Activated naive CD8-positive, alpha-beta T cell treated with anti-CD3 and anti-CD28 coated beads, Interleukin-2, amount 10 ng/mL, durations not matched to agents 7 days and 5 days (primary cell): ENCODE results near the gene TMEM54. TPM values are rescaled to one million over a fixed set of nuclear protein-coding genes. Genes with fewer than 3 reads are reported as not detected.
"Not testable (repeated sequence)": the region's sequence is repeated elsewhere in the genome, so short reads cannot be mapped to it uniquely, and the experiment has no call there.

ENCODE experiments used
- ATAC-seq: fragments of 150-1000 bp; cut with Tn5 transposase; one replicate; pipeline ENCODE4 v1.10.0; 2021; ENCODE audit warnings: low read depth, moderate library complexity
- POLR2A ChIA-PET: fragments of 350-600 bp; sonication (Branson Sonifier 250); formaldehyde crosslinking; loops from one replicate; lab custom pipeline; 2021; ENCODE audit warnings: antibody characterized with exemption; lab: Charles Lee
- DNase-seq: peaks from one replicate; pipeline ENCODE4 v3.0.0; 2021
- H3K27ac Mint-ChIP-seq: one replicate; pipeline ENCODE4 v1.8.0; 2022; ENCODE audit warnings: mild to moderate bottlenecking, mixed read lengths
- H3K27me3 Mint-ChIP-seq: one replicate; pipeline ENCODE4 v1.8.0; 2022; ENCODE audit warnings: mild to moderate bottlenecking, moderate library complexity, mixed read lengths
- H3K36me3 Mint-ChIP-seq: one replicate; pipeline ENCODE4 v1.8.0; 2021; ENCODE audit warnings: mild to moderate bottlenecking, mixed read lengths
- H3K4me1 Mint-ChIP-seq: one replicate; pipeline ENCODE4 v1.8.0; 2021; ENCODE audit warnings: mixed read lengths
- H3K4me3 Mint-ChIP-seq: one replicate; pipeline ENCODE4 v1.8.0; 2022; ENCODE audit warnings: mild to moderate bottlenecking, moderate library complexity, mixed read lengths
- H3K9me3 Mint-ChIP-seq: one replicate; pipeline ENCODE4 v1.8.0; 2021; ENCODE audit warnings: mixed read lengths
- total RNA-seq, 2 experiments: library from RNA; stranded (reverse); gene quantifications; one replicate each; pipeline ENCODE4 v1.2.3, GENCODE V29; 2021

The TMEM54 gene
- total RNA-seq, 2 experiments from 2014 or later = not detected

- H3K4me1 Mint-ChIP-seq = peaks cover 2% of the 10 kb centered on the region
- no peaks in the 10 kb centered on the region for H3K9me3 Mint-ChIP-seq
- DNase-seq (no peak), ATAC-seq (no peak)
- H3K27me3 Mint-ChIP-seq = peaks cover 29% of the 10 kb centered on the region
- POLR2A ChIA-PET = no interaction called here
- no peak overlapping the region for H3K4me3 Mint-ChIP-seq
- H3K36me3 Mint-ChIP-seq = no peaks in the 10 kb centered on the region
- H3K27ac Mint-ChIP-seq = no peak overlapping the region
Observed at GRCh38 chr1:32906654-32907053, 5.5 kb upstream of the TMEM54 start.

GRCh38 chr1:32905588-32905987, 4.4 kb upstream of the TMEM54 start:
- H3K27ac Mint-ChIP-seq, H3K4me3 Mint-ChIP-seq: not testable (repeated sequence)

GRCh38 chr1:32904797-32905196, 3.6 kb upstream of the TMEM54 start:
- no peaks in the 10 kb centered on the region for H3K36me3 Mint-ChIP-seq
- H3K4me1 Mint-ChIP-seq = peaks cover 4% of the 10 kb centered on the region
- POLR2A ChIA-PET = no interaction called here
- no peak for DNase-seq
- no peak for ATAC-seq
- no peaks in the 10 kb centered on the region for H3K9me3 Mint-ChIP-seq
- H3K4me3 Mint-ChIP-seq = no peak overlapping the region
- H3K27me3 Mint-ChIP-seq = peaks cover 42% of the 10 kb centered on the region
- no peak overlapping the region for H3K27ac Mint-ChIP-seq

More at GRCh38 chr1:32905588-32905987, 4.4 kb upstream of the TMEM54 start:
- H3K27me3 Mint-ChIP-seq = peaks cover 34% of the 10 kb centered on the region
- H3K36me3 Mint-ChIP-seq, H3K4me1 Mint-ChIP-seq, H3K9me3 Mint-ChIP-seq, POLR2A ChIA-PET, ATAC-seq, DNase-seq: not testable (repeated sequence)

- Mint-ChIP-seq H3K27ac (no peak overlapping the region), H3K27me3 (peaks cover 46% of the 10 kb centered on the region), H3K4me3 (no peak overlapping the region), H3K36me3 (no peaks in the 10 kb centered on the region), H3K4me1 (peaks cover 4% of the 10 kb centered on the region), H3K9me3 (no peaks in the 10 kb centered on the region)
- DNase-seq (no peak), ATAC-seq (no peak)
- POLR2A ChIA-PET = interaction anchor here (0.5 to 0.7 kb wide), 2 partner anchors 146 to 191 kb away, joined by 5 to 6 read pairs; no protein-coding TSS in a partner anchor
Observed at GRCh38 chr1:32903991-32904785, 3.0 kb upstream of the TMEM54 start.

- peaks cover 57% of the 10 kb centered on the region for H3K27me3 Mint-ChIP-seq
Observed at GRCh38 chr1:32902535-32902920, 1.3 kb upstream of the TMEM54 start.

GRCh38 chr1:32901823-32902534, 790 bp upstream of the TMEM54 start:
- Mint-ChIP-seq H3K27me3 (peaks cover 62% of the 10 kb centered on the region), H3K27ac (no peak overlapping the region), H3K4me1 (peaks cover 4% of the 10 kb centered on the region), H3K36me3 (no peaks in the 10 kb centered on the region), H3K4me3 (peak overlapping the region; percentile 63), H3K9me3 (no peaks in the 10 kb centered on the region)
- ATAC-seq (no peak), DNase-seq (no peak)
- POLR2A ChIA-PET = no interaction called here

More at GRCh38 chr1:32902535-32902920, 1.3 kb upstream of the TMEM54 start:
- peaks cover 4% of the 10 kb centered on the region for H3K4me1 Mint-ChIP-seq
- no peak overlapping the region for H3K4me3 Mint-ChIP-seq
- H3K36me3 Mint-ChIP-seq = no peaks in the 10 kb centered on the region
- H3K9me3 Mint-ChIP-seq = no peaks in the 10 kb centered on the region
- no peak overlapping the region for H3K27ac Mint-ChIP-seq
- POLR2A ChIA-PET = no interaction called here
- no peak for DNase-seq
- no peak for ATAC-seq

- no peaks in the 10 kb centered on the region for H3K36me3 Mint-ChIP-seq
- no peak overlapping the region for H3K27ac Mint-ChIP-seq
- H3K9me3 Mint-ChIP-seq = no peaks in the 10 kb centered on the region
- ATAC-seq (no peak), DNase-seq (no peak)
- H3K4me3 Mint-ChIP-seq = peak overlapping the region; percentile 49
- peaks cover 68% of the 10 kb centered on the region for H3K27me3 Mint-ChIP-seq
- POLR2A ChIA-PET = no interaction called here
- H3K4me1 Mint-ChIP-seq = peaks cover 4% of the 10 kb centered on the region
Observed at GRCh38 chr1:32900371-32900955, 726 bp downstream of the TMEM54 start.

- no peak overlapping the region for H3K4me3 Mint-ChIP-seq
- POLR2A ChIA-PET = no interaction called here
- no peaks in the 10 kb centered on the region for H3K36me3 Mint-ChIP-seq
- no peak overlapping the region for H3K27ac Mint-ChIP-seq
- H3K4me1 Mint-ChIP-seq = peaks cover 4% of the 10 kb centered on the region
- peaks cover 63% of the 10 kb centered on the region for H3K27me3 Mint-ChIP-seq
- DNase-seq = no peak
- H3K9me3 Mint-ChIP-seq = no peaks in the 10 kb centered on the region
- ATAC-seq = no peak
Observed at GRCh38 chr1:32899586-32900296, 1.4 kb downstream of the TMEM54 start.

- H3K4me3 Mint-ChIP-seq = no peak overlapping the region
- peaks cover 62% of the 10 kb centered on the region for H3K27me3 Mint-ChIP-seq
- H3K27ac Mint-ChIP-seq = no peak overlapping the region
- POLR2A ChIA-PET = no interaction called here
- H3K4me1 Mint-ChIP-seq = peaks cover 4% of the 10 kb centered on the region
- ATAC-seq (no peak), DNase-seq (no peak)
- no peaks in the 10 kb centered on the region for H3K36me3 Mint-ChIP-seq
- no peaks in the 10 kb centered on the region for H3K9me3 Mint-ChIP-seq
Observed at GRCh38 chr1:32898958-32899357, 2.2 kb downstream of the TMEM54 start.

GRCh38 chr1:32898056-32898455, 3.1 kb downstream of the TMEM54 start:
- no peak for DNase-seq
- no peak for ATAC-seq
- Mint-ChIP-seq H3K9me3 (no peaks in the 10 kb centered on the region), H3K27ac (no peak overlapping the region), H3K4me3 (no peak overlapping the region), H3K27me3 (peaks cover 64% of the 10 kb centered on the region), H3K4me1 (peaks cover 4% of the 10 kb centered on the region), H3K36me3 (no peaks in the 10 kb centered on the region)
- POLR2A ChIA-PET = no interaction called here

- DNase-seq (no peak), ATAC-seq (no peak)
- Mint-ChIP-seq H3K4me1 (peaks cover 7% of the 10 kb centered on the region), H3K9me3 (no peaks in the 10 kb centered on the region), H3K27ac (no peak overlapping the region), H3K27me3 (peaks cover 62% of the 10 kb centered on the region), H3K36me3 (peaks cover 2% of the 10 kb centered on the region), H3K4me3 (no peak overlapping the region)
- POLR2A ChIA-PET = no interaction called here
Observed at GRCh38 chr1:32897082-32898049, 3.8 kb downstream of the TMEM54 start.

- Mint-ChIP-seq H3K36me3 (peaks cover 2% of the 10 kb centered on the region), H3K4me1 (peaks cover 3% of the 10 kb centered on the region), H3K27ac (no peak overlapping the region), H3K27me3 (peaks cover 63% of the 10 kb centered on the region), H3K4me3 (no peak overlapping the region), H3K9me3 (no peaks in the 10 kb centered on the region)
- no peak for DNase-seq
- ATAC-seq = no peak
- POLR2A ChIA-PET = no interaction called here
Observed at GRCh38 chr1:32896451-32896850, 4.7 kb downstream of the TMEM54 start.
